Measurements from ENCODE around the gene P2RY6.

P2RY6 gene

DNA sequence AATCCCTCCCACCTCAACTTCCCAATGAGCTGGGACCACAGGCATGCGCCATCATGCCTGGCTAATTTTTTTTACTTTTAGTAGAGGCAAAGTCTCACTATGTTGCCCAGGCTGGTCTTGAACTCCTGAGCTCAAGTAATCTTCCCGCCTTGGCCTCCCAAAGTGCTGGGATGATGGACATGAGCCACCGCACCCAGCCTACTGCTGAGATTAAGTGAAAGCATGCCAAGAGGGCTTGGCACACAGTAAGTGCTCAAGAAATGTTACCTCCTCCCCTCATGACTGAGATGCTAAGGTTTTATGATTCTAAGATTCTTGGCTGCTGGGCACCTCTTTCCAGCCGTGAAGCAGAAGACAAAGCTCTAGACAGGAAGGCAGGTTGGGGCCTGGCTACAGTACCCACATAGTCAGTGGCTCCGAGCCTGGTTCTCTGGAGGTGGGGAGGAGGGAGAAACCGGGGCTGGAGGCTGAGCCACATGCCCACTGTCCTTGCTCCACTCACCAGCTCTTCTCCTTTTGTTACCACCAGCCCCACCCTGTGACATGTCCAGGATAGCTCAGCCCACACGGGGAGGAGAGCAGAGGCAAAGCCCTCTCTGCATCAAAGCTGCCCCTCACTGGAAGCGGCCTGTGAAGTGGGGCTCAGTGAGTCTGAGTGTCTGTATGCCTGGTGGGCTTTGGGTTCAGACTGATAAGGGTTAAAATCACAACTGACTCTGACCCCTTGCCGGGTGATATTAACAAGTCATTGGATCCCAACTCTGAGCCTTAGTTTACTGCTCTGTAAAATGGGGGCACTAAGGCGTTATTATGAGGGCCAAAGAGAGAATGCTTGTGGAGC lies 48.8 kb downstream of the P2RY6 start:
- no peak for DNase-seq

DNA sequence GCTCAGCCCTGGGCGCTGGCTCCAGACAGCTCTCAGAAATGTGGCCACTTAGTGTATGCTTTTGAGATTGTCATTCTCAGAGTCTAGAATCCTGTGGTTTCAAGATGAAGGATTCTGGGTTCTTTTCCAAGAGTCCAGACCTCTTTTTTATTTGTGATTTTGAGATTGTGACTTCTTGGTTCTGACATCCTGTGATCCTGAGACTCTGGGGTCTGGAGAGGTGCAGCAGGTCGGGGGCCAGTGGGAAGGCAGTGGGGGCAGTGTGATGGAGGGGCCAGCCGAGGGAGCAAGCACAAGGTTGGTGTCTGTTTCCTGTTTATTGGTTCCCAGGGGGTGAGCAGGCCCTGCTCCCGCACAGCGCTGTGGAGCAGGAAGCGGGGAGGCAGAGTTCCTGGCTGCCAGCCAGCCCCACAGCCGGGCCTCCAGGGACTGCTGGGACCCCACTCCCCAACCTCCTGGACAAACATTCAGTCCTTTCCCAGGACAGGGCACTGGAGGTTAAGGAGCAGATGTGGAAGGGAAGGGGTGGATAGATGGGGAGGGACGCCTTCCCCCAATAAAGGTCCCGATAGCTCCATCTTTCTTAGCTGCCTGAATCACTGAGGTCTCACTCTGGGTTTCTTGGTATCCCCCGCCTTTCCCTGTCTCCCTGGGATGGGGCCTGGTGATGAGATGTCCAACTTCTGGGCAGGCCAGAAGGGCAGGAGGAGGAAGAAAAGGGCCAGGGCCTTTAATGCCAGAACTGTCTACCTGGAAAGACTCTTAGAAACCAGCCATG lies 49.7 kb downstream of the P2RY6 start:
- no peak for DNase-seq

DNA sequence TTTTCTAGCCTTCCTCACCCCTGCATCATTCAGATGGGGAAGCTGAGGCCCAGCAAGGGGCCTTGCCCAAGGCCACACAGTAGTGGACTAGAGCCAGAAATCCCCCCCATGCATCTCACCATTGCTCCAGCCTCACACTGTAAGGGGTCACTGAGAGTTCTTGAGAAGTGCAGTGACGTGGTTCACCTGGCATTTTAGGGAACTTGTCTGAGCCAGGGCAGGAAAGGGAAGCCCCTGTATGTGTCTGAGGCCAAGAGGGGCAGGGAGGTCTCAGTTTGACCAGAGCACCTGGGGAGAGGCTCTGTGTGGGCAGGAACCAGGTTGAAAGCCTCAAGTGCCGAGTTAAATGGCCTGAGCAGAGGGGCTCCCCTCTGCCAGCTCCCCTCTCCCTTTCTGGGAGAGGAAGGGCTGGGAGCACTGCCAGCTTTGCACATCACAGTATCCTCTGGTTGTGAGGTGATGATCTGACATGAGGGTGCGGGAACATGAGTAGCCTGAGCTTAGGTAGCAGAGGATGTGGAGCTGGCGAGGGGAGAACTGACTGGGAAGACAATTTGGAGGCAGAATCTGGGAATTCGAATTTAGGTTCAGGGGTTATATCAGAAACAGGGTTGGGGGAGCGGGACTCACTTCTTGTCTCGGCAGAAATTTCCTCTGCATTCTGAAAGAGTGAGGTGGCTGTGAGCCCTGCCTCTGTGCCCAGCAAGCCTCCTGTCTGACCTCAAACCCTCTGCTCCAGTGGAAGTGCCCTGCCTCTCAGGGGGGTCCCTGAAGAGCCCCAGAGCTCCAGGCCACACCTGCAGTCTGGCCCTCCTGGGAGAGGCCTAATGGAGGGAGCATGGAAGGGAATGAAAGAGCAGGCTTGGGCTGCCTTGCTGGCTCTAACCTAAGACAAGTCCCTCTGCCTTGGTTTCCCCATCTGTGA lies 50.5 kb downstream of the P2RY6 start:
- DNase-seq: no peak

DNA sequence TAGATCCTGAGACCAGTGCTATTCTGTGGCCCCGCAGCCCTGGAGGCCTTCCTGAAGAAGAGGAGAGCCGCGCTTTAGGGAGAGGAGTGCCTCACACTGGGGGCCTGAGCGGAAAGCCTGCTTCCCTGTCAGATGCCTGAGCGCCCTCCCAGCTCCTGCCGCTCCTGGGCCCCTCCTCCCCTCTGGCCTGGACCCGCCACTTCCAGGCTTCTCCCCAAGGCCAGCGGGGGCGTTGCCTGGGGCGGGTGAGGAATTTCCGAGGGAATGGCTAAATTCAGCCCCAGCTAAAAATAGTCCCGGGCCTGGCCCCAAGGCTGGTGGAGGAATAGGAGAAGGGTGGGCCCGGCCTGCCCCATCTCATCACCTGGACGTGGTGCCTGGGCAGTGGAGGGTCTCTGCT lies 51.3 kb downstream of the P2RY6 start:
- DNase-seq: no peak

DNA sequence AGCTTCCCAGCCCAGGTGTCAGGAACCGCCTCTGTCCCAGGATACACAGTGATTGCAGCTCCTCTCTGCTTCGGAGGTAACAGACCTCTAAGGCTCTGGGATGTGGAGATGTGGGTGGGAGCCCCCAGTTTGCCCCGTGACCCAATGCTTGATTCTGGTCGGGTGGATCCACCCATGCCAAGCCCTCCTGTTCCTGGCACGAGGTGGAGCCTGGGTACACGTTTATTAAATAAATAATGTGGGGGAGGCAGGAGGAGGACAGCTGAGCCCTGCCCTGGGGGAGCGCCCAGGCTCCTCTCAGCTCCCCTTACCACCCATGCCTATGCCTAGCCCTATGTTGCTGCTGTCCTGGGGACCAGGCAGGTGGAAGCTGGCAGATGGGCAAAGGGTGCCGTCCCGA lies 52.0 kb downstream of the P2RY6 start:
- no peak for DNase-seq

DNA sequence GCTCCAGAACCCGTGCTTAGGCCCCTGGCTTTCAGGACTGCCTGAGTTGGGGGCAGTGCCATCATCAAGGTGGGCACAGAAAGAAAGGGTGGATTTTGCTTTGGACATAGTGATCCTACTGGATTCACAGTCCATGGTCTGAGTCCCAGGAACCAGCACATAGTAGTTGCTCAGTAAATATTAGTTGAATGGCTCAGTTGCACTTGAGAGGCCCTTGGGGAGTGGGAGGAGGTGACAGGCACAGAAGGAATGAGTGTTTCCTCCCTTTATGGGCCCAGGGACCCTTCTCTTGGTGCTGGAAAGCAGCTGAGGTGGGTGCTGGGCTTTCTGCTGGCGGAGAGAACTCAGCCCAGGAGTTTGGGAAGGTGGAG lies 52.5 kb downstream of the P2RY6 start:
- no peak for DNase-seq

DNA sequence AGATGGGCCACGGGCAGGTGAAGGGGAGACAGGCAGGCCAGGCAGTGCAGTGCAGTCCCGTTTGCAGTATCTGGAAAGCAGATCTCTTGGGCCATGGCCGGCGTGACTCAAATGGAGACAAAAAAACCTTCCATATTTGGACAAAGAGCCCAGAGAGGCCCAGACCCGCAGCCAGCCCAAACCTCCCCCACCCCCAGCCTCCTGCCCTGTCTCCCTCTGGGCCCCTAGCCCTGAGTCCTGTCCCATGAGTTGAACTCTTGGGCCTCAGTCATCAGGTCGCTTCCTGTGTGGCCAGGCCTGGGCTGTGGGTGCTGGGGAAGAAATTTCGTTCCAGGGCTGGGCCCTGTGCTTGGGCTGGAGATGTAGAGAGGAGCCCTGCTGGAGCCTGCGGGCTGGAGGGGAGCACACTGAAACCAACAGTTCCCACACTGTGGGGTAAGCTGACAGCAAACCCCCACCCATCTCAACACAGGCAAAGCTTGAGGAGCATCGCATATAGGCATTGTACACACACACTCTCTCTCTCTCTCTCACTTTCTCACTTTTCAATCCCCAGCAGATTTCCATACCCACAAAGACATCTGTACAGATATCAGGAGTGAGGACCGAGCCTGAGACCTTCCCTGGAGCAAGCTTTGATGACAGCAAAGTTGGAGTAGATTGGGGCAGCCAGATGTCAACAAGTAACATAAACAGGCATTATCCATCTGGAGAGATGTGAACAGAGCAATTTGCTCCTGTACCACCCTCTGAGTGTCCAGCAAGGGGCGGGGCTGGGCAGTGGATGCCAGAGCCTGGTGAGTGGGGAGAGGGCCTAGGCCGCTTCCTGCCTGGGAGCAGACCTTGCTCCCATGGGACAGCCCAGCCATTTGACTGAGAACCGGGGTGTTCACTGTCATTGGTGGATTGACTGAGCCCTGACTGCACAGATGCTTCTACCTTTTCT lies 53.2 kb downstream of the P2RY6 start:
- no peak for DNase-seq

DNA sequence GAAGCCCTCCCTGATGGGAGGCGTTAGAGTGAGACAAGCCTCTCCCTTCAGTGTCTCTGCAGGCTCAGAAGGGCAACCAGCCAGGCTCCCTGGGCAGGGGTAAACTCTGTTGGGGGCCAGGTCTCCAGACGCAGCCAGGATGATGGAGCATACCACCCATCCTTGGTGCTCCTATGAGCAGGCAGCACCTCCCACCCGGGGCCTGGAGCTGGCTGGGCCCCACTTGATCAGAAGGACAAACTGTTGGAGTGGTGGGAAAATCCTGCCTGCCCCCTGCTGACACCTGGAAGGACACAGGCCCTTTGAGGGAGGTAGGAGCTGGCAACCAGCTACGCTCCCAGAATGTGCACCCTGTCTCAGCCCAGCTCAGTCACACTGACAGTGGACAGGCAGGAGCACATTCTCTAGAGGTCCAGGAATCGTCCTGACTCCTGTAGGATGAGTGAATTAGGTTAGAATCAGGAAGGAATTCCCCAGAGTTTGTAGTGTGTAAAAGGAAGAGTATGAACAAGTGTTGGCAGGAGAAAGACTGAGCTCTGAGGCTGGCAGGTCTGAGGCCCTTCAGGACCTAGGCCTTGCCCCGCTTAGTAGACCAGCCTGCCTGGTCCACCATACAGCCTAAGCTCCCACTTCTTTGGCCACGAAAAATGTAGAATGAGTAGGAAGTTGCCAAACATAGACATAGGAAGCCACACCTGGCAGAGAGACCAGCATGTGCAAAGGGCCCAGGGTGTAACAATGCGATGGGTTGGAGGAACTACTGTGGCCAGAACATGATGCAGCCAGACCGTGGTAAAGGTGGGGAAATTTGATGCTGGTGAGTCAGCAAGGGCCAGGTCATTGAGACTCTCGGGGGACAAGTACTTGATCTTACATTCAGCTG lies 55.0 kb downstream of the P2RY6 start:
- DNase-seq: no peak

DNA sequence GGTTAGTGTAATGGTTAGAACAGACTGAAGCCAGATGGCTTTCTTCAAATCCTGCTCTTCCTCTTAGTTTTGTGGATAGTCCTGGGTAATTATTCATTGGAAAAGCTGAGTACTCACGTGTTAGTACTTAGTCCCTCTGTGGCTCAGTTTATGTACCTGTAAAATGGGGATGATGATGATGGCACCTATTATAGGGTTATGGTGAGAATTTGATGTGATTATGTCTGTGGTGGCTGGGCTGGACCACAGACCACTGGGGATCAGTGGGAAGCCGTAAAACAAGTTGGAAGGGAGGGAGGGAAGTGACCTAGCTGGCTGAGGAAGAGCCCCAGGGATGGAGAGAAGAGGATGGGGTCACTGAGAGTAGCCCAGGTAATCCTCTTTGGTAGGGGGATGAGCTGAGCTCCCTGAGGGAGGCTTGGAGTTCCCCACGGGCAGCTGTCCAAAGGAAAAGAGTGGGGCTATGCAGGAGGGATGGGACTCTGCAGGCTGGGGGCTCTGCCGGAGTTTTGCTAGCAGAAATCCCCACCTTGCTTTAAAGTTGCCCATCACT lies 55.8 kb downstream of the P2RY6 start:
- no peak for DNase-seq

DNA sequence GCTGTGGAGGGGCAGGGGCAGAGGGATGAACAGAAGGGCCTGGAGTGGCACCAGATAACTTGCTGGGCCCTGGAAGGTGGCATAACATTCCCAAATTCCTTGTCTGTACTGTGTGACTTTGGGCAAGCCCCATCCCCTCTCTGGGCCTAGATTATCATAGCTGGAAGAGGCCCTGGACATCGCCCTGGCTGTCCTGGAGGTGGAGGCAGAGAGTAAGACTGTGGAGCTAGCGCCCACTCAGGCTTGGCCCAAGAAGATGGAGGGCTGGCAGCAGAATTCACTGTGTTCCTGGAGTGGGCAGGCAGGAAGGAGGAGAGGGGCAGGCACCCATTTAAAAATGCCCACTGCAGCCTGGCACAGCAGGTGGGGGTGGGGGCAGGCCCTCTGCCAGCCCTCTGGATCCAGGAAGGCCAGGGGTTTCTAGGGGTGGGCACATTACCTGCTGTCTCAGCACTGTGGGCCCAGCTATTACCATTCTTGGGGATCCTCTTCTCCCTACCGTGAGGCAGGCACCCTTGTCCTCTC lies 58.5 kb downstream of the P2RY6 start:
- DNase-seq: no peak

DNA sequence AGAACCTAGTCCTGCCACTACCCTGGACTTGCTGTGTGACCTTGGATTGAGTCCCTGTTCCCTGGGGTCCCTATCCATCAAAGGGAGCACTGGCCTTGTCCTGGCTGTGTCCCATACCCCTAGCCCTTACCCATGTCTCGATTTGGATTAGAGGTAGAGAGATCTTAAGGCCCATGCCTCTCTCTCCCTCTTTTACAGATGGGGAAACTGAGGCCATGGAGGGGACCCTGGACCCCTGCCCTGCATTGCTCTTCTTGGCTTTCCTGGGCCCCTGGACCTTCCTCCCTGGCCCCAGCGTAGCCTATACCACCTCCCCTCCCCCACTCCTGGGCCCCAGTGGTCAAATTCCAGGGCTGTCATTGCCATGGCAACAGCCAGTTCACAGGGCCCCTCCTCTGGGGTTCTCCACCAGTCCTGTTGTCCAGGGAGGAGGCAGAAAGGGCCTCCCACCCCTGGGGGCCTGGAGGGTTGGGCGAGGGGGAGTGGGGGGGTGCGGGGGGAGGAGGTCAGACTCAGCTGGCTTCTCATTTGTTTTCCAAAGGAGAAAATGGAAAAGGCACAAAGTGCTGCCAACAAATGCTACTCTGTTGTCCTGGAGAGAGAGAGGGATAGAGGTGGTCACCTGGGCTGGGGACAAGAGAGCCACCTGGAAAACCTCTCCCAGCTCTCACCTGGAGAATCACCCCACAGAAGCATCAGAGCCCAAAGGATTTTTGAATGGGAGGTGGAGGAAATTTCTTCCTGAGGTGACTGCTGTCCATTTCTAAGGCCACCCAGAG lies 59.2 kb downstream of the P2RY6 start:
- DNase-seq: no peak

DNA sequence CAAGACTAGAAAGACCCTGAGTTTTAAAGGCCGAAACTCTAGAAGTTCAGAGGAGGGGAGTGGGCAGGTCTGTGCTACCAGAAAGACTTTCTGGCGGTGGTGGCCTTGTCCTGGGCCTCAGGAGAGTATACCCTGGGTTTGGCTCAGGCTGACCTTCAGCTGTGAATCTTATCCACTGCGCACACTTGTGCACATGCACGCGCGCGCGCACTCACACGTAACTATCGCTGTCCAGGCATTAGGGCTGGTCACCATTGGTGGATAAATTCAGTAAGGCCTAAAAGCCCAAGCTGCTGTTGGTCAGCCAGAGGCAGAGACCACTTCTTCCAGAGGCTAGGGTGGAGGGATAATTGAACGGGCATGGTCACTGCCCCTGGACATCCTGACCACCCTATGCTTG lies 61.0 kb downstream of the P2RY6 start:
- no peak for DNase-seq

DNA sequence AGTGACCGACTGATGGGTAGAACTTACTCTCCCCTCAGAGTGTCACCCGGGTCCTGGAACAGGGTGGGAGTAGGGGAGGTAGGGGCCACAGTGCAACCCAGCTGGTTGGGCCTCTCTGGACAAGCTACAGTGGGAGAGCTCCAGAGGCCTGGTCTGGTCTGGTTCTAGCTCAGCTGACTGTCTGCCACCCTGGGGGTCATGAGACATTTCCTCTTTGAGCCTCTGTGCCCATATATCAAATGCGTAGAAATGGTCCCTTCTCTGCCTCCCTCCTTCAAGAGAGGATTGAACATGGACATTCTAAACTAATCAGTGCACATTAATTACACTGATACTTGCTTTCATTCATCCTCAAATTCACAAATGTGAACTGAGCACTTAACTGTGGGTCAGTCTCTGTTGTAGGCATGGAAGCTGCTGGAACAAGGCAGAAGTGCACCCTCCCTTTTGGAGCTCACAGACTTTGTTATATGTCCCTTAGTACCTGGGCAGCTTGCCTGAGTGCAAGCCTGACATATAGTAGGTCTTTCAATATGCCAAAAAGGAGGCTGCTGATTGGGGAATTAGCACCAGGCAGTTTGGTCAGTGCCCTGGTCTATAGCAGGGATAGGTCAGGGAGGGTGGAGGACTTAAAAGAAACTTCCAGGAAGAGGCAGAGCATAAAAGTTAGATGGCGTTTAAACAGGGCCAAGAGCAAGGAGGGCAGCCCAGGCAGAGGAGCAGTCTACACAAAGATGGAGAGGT lies 61.7 kb downstream of the P2RY6 start:
- no peak for DNase-seq

DNA sequence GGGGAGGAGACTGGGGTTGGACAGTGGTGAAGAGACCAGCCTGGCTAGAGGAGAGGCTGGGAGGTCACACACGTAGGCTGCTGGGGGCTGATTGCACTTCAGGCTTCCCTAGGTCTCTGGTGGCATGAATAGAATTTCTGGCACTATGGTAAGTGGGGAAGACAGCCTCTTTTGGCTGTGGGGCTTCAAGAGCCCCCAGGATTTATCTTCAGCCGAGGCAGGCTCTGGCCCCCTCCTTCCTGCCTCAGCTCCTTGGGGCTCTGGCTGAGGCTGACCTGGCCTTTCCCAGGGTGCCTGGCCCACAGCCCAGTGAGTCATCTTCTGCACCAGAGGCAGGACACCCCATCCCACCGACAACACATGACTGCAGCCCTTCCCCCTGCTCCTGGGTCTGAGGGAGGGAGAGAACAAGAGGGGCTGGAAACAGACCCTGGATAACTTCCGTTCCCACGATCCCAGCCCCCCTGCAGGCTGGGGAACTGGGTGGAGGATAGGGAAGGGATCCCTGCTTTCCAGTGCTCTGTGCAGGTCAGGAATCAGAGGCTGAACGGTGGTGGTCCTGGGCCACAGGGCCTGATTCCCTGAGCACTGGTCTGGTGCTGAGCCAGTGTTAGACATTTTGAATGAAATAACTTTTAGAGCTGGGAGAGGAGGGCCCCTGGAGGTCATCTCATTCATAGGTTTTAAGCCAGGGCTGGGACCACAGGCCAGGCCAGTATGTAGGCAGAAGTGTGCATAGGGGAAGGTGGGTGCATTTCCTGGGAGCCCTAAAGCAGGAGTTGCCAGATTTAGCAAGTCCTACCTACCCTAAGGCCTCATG lies 62.5 kb downstream of the P2RY6 start:
- DNase-seq: no peak

DNA sequence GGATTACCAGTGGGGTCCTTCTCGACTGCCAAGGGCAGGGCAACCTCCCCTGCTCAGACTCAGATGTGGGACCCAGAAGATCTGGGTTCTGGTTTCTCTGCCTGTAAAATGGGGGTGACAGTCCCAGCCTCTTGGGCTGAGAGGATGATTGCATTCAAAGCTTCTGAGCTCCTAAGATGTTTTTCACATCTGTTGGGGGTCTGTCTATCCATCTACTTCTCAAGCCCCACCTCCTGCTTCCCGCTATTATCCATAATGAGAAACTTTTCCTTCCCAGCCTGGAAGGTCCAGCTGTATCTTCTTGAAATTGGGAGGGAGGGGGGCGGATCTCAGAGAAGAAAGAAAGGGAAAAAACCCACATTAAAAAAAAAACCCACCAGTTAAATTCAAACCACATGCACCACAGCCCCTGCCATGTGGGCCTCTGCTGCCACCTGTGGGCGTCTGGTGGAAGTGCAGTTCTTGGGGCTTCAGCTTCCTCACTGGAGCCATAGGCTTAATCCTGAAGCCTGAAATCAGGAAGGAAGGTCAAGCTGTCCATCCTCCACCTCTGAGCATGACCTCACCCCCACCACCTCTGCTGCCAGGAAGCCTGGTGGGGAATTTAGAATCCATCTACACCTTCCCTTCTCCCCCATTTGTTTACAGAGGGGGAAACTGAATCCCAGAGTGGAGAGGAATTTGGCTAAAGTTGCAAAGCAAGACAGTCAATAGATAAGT lies 63.2 kb downstream of the P2RY6 start:
- DNase-seq: peak; percentile 49 to 76 (median 62)

DNA sequence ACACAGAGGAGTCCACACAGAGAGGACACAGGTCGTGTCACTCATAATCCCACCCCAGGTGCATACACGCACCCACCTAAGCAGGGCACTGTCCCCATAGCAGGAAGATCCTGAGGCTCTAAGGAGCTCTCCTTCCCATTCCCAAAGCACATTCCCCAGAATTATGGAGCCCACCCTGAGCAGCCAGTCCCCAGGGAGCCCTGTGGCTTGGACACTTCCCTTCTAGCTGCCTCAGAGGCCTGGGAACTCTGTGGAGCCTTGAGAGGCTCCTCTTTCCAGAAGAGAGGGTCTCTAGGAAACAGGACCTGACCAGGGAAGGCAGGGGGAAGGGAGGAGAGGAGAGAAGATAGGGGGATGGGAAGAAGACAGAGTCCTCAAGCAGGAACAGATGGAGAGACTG lies 65.7 kb downstream of the P2RY6 start:
- no peak for DNase-seq

DNA sequence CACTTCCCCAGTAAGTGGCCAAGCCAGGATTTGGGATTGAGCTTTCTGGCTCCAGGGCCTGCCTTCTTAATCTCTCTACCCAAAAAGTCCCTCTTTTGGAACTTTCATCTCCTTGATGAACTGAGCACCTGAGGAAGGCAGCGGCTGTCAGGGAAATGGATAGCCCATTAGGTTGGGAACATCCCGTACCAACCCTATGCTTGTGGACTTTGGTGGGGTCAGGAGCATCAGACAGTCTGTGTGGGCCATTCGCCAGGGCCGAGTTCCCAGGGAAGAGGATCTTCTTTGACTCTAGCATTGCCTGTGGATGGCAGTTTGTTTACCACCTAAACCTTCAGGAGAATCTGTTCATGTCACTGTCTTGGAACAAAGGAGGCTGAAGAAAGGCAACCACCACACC lies 66.1 kb downstream of the P2RY6 start:
- DNase-seq: no peak

Measured in T-helper 1 cell (primary cell).